HFFc6 (cell line): ENCODE data around the gene AP5B1. TPM values are rescaled to one million over a fixed set of nuclear protein-coding genes. Genes with fewer than 3 reads are reported as not detected.

Experiments
- DNase-seq: peaks from one replicate; pipeline ENCODE4 v3.0.0-alpha.2; 2018
- H3K27ac Mint-ChIP-seq: 2 replicates; pipeline ENCODE4 v1.8.0; 2020; ENCODE audit warnings: mild to moderate bottlenecking, mixed read lengths
- H3K27me3 Mint-ChIP-seq: 2 replicates; pipeline ENCODE4 v1.8.0; 2021; ENCODE audit warnings: mild to moderate bottlenecking, moderate library complexity, mixed read lengths; ENCODE audit not compliant: insufficient read depth
- H3K36me3 Mint-ChIP-seq: 2 replicates; pipeline ENCODE4 v1.8.0; 2021; ENCODE audit warnings: low read depth, mixed read lengths
- H3K4me1 Mint-ChIP-seq: 2 replicates; pipeline ENCODE4 v1.8.0; 2020; ENCODE audit warnings: low read depth, mixed read lengths
- H3K4me3 Mint-ChIP-seq: 2 replicates; pipeline ENCODE4 v1.8.0; 2020; ENCODE audit warnings: mild to moderate bottlenecking, moderate library complexity, mixed read lengths
- H3K9me3 Mint-ChIP-seq: 2 replicates; pipeline ENCODE4 v1.8.0; 2020; ENCODE audit warnings: mild to moderate bottlenecking, mixed read lengths
- total RNA-seq, 6 experiments: library from RNA; stranded (reverse); fragmentation: NEBNext Ultra II Directional; extraction: Animal tissue kit (Norgen Biotek cat#: 25700); gene quantifications; 2 replicates in 1 of 6; 3 replicates in 5 of 6; pipeline ENCODE4 v1.2.3, GENCODE V29; 2021
- TF ChIP-seq, protein P1 (sequence below): fragments of 200-600 bp; sonication (generic); IDR thresholded peaks from 2 replicates; pipeline ENCODE4 v1.5.0; 2021; ENCODE audit warnings: antibody characterized with exemption, mild to moderate bottlenecking

The AP5B1 gene
- total RNA-seq, 6 experiments from 2014 or later, result 8.7 to 11.1 (median 9.5) TPM

- no peak for DNase-seq
- Mint-ChIP-seq H3K27ac (no peak overlapping the region), H3K4me3 (no peak overlapping the region), H3K4me1 (peaks cover under 1% of the 10 kb centered on the region; the same call in 1 of the 2 replicates), H3K9me3 (no peaks in the 10 kb centered on the region), H3K27me3 (peaks cover 45% of the 10 kb centered on the region), H3K36me3 (no peaks in the 10 kb centered on the region)
- TF ChIP-seq, protein P1, sequence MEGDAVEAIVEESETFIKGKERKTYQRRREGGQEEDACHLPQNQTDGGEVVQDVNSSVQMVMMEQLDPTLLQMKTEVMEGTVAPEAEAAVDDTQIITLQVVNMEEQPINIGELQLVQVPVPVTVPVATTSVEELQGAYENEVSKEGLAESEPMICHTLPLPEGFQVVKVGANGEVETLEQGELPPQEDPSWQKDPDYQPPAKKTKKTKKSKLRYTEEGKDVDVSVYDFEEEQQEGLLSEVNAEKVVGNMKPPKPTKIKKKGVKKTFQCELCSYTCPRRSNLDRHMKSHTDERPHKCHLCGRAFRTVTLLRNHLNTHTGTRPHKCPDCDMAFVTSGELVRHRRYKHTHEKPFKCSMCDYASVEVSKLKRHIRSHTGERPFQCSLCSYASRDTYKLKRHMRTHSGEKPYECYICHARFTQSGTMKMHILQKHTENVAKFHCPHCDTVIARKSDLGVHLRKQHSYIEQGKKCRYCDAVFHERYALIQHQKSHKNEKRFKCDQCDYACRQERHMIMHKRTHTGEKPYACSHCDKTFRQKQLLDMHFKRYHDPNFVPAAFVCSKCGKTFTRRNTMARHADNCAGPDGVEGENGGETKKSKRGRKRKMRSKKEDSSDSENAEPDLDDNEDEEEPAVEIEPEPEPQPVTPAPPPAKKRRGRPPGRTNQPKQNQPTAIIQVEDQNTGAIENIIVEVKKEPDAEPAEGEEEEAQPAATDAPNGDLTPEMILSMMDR, result no peak
Observed at GRCh38 chr11:65808744-65809341, 28.1 kb upstream of the AP5B1 start.

DNA sequence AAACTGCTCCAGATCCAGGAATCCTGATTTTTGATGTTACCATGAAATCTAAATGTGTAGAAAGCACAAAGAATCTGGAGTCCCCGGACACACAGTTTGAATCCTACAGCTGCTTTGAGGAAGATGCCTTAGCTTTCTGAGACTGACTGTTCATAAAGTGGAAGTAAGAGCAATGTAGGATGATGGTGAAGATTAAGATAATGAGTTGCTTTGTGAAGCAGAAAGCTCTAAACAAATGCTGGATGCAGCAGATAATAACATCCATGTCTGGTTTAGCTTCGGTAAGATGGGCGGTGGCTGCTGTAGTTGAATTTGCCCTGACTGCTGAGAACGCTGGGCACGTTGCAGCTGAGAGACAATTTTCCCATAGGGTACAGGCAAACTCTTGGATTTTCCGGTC, 26.2 kb upstream of the AP5B1 start:
- DNase-seq, result no peak
- Mint-ChIP-seq H3K9me3 (no peaks in the 10 kb centered on the region), H3K27ac (no peak overlapping the region), H3K4me1 (no peaks in the 10 kb centered on the region), H3K4me3 (no peak overlapping the region), H3K27me3 (peaks cover 50% of the 10 kb centered on the region), H3K36me3 (no peaks in the 10 kb centered on the region)
- TF ChIP-seq, protein P1, result no peak

GRCh38 chr11:65803797-65804492, 23.2 kb upstream of the AP5B1 start:
- Mint-ChIP-seq H3K4me1 (no peaks in the 10 kb centered on the region), H3K9me3 (no peaks in the 10 kb centered on the region), H3K4me3 (no peak overlapping the region), H3K36me3 (no peaks in the 10 kb centered on the region), H3K27ac (no peak overlapping the region), H3K27me3 (peaks cover 44% of the 10 kb centered on the region)
- no peak for DNase-seq
- TF ChIP-seq, protein P1, result no peak

GRCh38 chr11:65802841-65803240, 22.1 kb upstream of the AP5B1 start:
- Mint-ChIP-seq H3K9me3 (no peaks in the 10 kb centered on the region), H3K4me3 (no peak overlapping the region), H3K27me3 (peaks cover 40% of the 10 kb centered on the region), H3K27ac (no peak overlapping the region), H3K4me1 (no peaks in the 10 kb centered on the region), H3K36me3 (no peaks in the 10 kb centered on the region)
- TF ChIP-seq, protein P1, result no peak
- DNase-seq, result no peak

DNA sequence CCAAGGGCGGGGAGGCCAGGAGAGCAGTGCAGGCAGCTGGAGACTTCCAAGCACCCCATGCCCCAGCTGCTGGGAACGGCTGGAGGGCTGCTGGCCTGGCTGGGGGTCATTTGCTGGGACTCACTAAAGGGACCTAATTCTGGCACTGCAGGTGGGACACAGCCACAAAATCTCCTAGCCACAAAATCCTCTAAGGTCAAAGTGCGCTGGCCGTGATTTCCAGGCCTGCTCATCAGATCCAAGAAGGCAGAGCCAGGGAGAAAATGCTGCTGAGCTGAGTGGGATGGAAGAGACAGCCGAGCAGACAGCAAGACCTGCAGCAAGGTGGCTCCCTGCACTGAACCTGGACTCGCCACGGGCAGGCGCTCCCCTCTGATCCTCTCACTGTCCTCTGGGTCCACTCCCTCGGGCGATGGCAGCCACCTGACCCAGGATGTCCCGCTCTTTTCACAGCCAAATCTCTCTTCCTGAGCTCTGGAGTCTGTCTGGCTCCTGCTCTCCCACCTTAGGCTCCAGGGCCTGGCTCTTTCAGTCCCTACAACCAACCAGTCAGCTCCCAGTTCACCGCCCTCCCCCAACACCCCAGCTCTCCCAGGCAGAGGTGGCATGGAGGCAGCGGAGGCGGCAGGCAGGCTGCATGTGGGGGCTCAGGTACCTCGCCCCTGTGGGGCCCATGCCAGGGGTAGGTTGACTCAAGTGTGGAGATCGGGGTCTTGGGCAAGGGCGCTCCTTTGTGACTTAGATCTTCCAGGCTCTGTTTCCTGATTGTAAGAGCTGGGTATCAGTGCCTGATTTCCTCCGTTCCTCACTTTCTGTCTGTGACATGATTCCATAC, 20.6 kb upstream of the AP5B1 start:
- Mint-ChIP-seq H3K9me3 (no peaks in the 10 kb centered on the region), H3K4me1 (no peaks in the 10 kb centered on the region), H3K36me3 (no peaks in the 10 kb centered on the region), H3K27me3 (peaks cover 43% of the 10 kb centered on the region), H3K4me3 (no peak overlapping the region), H3K27ac (no peak overlapping the region)
- no peak for DNase-seq
- TF ChIP-seq, protein P1, result no peak
